GM18498 (cell line): ENCODE measurements around the gene ARTN.

Source experiments
- ATAC-seq: cut with Tn5 transposase; IDR thresholded peaks from one replicate; pipeline ENCODE4 v1.9.1; 2021; ENCODE audit warnings: mild to moderate bottlenecking, moderate library complexity; ENCODE audit not compliant: unreplicated experiment

The ARTN gene

DNA sequence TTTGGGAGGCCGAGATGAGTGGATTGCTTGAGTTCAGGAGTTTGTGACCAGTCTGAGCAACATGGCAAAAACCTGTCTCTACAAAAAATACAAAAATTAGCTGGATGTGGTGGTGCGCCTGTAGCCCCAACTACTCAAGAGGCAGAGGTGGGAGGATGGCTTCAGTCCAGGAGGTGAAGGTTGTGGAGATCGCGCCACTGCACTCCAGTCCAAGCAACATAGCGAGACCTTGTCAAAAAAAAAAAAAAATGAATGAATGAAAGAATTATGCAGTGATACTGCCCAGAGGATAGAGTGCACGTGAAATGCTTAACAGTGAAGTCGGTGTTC, 35.8 kb downstream of the ARTN start:
- ATAC-seq = no peak

DNA sequence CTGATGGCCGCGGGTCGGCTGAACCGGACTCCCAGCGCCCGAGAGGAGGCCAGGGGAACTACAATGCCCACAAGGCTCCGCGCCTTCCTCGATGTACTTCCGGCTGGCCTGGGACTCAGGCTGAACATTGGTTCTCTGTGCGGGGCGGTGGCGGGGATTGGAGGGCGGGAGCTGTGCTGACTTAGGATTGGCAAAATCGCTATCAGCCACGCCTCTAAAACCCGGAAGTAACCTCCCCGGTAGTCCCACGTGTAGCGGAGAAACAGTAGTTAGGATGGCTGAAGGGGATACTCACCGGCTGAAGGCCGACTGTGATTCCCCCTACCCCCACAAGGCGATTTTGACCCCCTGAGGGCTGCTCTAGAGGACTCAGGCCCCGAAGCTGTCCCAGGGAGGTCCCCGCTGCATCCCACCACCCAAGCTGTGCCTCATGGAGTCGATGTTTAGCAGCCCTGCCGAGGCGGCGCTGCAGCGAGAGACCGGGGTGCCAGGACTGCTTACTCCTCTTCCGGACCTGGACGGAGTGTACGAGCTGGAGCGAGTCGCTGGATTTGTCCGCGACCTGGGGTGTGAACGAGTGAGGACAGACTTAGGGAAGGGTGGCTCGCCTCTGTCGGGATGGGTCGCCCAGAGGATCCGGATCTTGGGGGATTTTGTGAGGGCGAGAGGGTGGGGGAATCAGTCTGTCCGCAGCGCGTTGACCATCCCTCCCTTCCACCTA, 36.3 kb downstream of the ARTN start, which contains the start of gene DPH2:
TSS of gene DPH2 (plus strand) at position 265 of the 721 bp plus-strand sequence. CDS start at position 431, 166 bp downstream.
- peak; percentile 86 for ATAC-seq

DNA sequence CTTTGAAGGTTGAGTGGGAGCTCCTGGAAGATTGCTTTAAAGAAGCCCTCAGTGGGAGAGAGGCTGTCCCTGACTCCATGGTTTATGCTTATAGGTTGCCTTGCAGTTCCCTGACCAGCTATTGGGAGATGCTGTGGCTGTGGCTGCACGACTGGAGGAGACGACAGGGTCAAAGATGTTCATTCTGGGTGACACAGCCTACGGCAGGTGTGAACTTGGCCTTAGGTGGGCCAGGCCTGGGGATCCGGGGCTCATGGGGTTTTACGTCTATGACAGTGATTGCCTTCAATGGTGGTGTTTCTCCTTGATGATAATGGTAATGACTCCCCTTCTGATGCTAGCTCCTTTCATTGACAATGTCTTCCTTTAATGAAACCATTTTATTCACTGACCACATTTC, 36.9 kb downstream of the ARTN start:
- ATAC-seq = no peak

DNA sequence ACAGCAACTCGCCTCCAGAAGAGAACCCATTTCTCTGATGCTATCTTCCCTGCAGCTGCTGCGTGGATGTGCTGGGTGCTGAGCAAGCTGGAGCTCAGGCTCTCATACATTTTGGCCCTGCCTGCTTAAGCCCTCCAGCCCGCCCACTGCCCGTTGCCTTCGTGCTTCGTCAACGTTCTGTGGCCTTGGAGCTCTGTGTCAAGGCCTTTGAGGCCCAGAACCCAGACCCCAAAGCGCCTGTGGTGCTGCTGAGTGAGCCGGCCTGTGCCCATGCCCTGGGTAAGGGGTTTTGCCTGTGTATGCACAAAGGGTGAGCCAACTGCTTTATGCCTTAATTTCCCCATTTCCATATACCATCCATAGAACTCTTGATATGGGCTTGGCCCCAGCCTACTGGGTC, 37.3 kb downstream of the ARTN start:
- ATAC-seq = no peak

DNA sequence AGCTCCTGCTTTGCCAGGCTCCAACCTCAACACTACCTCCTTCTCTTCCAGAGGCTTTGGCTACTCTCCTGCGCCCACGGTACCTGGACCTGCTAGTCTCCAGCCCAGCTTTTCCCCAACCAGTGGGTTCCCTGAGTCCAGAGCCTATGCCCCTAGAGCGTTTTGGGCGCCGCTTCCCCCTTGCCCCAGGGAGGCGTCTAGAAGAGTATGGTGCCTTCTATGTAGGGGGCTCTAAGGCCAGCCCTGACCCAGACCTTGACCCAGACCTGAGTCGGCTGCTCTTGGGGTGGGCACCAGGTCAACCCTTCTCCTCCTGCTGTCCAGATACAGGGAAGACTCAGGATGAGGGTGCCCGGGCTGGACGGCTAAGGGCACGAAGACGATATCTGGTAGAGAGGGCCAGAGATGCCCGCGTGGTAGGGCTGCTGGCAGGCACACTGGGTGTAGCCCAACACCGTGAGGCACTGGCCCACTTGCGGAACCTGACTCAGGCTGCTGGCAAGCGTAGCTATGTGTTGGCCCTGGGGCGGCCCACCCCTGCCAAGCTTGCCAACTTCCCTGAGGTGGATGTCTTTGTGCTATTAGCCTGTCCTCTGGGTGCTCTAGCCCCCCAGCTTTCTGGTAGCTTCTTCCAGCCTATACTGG, 37.9 kb downstream of the ARTN start:
- ATAC-seq = no peak

DNA sequence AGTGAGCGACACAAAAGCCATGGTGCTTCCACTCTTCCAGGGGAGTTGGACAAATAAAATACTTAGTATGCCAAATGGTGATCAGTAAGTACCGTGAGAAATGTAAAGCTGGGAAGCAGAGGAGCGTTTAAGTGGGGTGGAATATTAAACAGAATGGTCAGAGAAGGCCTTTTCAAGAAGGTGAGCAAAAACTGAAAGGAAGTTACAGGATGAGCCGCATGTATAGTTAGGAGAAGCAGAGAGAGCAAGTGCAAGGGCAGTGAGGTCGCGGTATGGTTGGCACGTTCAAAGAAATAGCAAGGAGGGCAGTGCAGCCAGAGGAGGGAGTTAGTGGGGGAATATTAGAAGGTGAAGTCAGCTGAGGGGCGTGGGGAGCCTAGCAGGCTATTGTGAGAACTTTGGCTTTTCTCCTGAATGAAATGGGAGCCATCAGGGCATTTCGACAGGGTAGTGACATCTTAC, 40.4 kb downstream of the ARTN start:
- ATAC-seq = no peak

DNA sequence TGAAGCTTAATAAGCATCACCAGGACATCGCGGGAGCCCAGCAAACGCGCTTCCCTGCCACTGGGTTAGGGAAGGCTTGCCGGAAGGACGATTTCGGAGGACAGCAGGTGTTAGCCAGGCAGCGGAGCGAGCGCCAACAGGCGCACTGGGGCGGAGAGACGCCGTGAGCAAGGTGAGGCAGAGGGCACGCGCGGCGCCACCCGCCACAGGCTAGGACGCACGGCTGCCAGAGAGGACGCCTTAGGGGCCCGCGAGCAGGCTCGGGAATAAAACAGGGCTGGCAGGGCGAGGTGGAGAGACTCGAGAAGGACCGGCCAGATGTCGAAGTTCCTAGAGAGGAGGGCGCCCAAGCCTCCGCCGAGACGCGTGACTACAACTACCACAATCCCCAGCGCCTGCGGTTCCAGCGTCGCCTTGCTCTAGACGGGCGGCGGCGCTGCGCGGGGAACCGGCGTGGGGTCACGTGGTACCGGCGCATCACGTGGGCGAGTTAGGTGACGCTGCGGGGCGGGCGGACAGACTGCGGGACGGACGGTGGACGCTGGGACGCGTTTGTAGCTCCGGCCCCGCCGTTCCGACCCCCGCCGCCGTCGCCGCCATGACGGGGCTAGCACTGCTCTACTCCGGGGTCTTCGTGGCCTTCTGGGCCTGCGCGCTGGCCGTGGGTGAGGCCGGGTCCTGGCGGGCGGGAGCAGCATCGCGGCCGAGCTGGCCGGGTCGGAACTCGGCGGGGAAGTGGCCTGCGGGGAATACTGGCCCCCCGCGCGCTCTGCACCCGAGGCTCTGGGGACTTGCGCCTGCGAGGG, 41.0 kb downstream of the ARTN start, which contains the start of gene ATP6V0B:
TSS of gene ATP6V0B (plus strand) at position 518 of the 806 bp plus-strand sequence. CDS start at position 599, 81 bp downstream.
- ATAC-seq = peak; percentile 71

DNA sequence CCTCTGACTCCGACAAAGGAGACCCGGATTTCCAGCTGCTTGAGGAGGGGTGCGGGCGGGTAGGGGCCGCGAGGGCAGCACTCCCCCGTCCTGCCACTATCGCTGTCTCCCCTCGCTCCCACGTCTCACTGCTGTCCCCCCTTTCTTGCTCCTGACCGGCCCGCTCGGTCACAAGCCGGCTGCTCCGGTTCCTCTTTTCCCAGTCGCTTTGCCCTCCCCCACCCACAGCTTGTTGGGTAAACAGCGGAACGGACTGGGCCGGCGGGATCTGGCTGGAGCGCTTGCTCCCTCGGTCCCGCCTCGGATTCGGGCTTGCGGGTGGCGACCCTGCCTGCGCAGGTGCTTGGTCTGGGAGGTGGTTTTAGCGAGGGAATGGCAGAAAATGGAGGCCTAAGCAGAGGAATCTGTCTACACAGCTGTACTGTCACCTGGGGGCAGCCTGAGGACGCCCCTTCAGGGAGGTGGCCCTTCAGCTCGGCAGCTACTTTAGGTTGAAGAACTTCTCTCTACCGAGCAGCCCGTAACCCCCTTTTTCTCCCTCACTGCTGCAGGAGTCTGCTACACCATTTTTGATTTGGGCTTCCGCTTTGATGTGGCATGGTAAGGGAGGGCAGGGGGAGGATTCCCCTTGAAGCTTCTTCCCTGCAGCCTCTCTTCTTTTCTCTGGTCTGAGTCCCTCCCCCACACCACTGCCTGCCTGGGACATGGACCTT, 41.8 kb downstream of the ARTN start:
- no peak for ATAC-seq

DNA sequence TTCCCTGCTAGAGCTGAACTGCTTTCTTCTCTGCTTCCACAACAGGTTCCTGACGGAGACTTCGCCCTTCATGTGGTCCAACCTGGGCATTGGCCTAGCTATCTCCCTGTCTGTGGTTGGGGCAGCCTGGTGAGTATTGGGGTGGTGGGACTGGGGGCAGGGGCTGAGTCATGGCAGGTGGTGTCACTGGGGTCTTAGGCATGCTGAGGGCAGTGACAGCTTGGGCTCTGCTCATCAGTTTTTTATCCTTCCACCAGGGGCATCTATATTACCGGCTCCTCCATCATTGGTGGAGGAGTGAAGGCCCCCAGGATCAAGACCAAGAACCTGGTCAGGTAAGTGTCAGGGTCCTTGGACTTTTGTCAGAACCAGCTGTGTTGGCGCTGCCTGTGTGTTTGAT, 42.4 kb downstream of the ARTN start:
- no peak for ATAC-seq

DNA sequence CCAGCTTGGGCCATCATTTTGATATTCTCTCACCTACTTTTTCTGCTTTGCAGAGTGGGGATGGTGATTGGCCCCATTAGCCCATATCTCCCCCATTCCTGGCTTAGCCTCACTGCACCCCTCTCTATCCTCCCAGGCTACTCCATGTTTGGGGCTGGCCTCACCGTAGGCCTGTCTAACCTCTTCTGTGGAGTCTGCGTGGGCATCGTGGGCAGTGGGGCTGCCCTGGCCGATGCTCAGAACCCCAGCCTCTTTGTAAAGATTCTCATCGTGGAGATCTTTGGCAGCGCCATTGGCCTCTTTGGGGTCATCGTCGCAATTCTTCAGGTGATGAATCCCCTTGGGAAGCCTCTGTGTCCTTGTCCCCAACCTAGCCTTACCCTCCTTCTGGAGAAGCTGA, 43.3 kb downstream of the ARTN start:
- no peak for ATAC-seq

DNA sequence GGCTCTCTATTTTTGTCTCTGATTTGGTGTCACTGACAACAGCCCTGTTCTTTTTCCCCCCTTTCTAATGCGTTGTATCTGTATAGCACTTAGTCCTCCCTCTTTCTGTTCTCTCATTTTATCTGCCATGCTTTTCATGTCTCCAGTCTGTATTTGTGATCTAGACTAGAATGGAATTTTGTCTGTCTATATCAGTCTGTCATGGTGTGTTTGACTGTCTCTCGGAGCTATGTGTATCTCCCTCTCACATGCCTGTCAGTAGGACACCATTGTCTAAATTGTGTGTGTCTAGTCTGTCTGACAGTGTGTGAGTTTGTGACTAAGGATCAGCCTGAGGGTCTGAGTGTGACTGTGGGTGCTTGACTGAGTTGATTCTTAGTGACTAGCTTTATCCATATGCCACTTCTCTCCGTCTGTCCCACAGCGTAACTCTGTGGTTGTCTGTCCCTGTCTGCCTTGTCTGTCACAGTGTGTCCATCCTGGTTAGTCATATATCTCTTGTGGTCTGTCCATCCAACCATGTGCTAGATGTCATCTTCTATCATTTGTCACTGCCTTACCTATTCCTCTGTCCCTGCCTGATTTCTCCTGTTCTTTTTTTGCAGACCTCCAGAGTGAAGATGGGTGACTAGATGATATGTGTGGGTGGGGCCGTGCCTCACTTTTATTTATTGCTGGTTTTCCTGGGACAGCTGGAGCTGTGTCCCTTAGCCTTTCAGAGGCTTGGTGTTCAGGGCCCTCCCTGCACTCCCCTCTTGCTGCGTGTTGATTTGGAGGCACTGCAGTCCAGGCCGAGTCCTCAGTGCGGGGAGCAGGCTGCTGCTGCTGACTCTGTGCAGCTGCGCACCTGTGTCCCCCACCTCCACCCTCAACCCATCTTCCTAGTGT, 44.0 kb downstream of the ARTN start:
- no peak for ATAC-seq

DNA sequence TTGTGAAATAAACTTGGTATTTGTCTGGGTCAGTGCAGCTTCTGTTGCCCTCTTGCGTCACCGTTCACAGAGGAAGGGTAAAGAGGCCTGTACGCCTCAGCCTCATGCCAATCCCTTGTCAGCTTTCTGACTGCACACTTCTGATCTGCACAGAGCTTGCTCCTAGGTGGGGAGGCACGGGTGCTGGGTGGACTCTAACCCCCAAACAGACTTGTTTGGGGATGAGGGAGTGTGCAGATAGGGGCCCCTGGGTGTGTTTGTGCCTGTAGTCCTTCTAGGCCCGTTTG, 44.6 kb downstream of the ARTN start:
- no peak for ATAC-seq

DNA sequence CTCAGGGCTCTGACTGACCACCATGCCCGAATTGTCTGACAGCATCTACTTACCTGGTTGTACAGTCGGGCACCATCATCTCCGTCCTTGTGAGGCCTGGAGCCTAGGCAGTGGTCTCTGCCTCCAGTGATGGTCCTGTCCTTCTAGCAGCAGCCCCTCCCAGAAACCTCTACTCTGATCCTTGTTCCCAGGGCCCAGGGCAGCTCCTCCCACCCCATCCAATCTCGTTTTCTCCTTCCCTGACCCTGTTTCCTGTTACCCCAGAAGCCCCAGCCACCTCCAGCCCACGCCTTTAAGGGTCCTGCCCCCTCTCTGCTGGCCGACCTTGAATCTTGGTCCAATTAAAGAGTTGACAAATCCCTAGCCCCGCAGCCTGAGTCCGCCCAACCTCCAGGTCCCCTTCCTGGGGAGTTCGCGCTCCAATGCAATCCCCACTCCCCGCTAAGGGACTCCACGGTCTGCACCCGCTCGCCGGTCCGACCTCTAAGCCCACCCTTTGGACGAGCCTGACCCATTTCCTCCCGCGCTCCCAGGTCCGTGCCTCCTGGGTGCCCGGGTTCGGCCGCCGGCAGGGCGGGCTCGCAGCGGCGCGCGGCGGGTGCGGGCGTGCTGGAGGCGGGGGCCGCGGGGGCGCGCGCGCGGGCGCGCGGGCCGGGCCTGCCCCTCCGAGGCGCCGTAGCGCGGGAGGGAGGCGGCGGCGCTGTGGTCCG, 45.1 kb downstream of the ARTN start, which contains the start of gene B4GALT2:
TSS of gene B4GALT2 (plus strand) at position 660 of the 710 bp plus-strand sequence. CDS start 1,951 bp downstream, outside the sequence.
- ATAC-seq = no peak

DNA sequence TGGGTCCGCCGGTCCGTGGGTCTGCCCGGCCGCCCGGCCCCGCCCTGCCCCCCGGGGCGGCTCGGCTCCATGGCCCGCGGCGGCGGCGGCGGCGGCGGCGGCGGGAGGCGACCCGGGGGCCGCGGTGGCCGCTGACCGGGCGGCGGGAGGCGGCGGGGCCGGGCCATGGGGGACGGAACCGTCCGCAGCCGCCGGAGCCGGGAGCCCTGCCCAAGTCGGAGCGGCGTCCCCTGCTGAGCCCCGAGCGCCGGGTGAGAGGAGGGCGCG, 45.6 kb downstream of the ARTN start:
- no peak for ATAC-seq

DNA sequence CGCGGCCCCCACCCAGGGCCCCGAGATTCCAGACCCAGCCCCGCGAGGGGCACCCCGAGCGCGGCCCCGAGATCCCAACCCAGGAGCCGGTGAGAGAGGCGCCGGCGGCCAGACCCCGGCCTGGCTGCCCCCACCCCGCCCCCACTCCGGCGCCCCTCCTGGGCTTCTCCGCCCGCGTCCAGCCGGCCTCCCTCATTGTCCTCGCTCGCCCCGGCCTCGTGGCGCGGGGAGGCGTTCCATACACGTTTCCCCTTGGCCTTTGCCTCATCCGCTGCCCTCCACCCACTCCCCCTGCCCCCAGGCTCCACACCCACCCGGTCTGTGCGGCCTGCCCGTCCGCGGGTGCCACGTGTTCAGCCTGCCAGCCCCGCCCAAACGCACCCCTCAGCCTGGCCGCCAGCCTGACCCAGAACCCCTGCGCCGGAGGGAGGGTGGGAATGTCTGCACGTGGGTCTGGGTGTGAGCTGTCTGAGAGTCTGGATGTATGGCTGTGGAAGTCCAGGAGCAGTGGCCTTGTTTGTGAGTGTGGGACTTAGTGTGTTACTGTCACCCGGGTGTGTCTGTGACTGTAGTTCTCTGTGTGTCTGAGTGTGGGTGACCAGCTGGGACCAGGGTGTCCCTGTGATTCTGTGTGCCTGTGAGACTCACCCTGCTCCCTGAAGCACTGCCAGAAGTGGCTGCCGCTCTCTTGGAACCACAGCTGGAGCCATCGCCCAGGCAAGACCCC, 46.1 kb downstream of the ARTN start:
- no peak for ATAC-seq

DNA sequence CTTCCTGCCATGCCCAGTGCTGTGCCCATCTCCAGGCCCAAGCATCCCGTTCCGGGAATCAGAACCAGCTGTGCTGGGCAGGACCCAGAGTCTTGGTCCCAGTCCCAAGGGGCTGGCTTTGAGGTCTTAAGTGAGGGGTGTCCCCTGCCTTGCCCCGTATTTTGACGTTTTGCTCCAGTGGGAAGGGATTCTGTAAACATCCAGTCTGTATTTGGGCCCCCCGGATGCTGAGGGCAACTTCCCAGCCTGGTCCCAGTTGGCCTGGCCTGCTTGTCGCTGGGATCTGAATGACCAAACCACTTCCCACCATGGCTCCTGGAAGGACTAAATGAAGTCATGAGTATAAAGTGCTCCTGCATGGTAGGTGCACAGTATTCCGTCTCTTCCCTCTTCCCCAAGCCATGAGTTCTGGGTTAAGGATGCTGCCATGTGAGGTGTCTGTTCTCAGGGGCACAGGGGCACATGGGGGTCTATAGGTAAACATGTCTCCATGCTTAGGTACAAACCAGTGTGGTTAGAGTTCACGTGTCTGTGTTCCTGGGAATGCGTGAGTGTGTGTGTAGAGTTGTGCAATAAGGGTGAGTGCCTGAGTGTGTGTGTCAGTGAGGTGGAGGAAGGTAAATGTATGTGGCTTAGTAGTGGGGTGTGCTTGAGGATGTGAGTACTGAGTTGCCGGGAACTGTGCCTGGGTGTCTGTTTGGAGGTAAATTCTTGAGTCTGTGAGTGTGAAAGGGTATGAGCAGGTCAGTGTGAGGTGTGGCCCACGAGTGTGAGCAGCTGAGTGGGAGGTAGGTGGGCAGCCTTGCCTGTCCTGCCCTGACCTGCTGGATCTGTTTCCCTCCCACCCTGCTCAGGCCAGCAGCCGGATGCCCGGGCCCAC, 46.9 kb downstream of the ARTN start:
- no peak for ATAC-seq

DNA sequence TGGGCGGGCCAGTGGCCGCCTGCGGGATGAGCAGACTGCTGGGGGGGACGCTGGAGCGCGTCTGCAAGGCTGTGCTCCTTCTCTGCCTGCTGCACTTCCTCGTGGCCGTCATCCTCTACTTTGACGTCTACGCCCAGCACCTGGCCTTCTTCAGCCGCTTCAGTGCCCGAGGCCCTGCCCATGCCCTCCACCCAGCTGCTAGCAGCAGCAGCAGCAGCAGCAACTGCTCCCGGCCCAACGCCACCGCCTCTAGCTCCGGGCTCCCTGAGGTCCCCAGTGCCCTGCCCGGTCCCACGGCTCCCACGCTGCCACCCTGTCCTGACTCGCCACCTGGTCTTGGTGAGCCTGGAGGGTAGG, 47.5 kb downstream of the ARTN start:
- no peak for ATAC-seq

DNA sequence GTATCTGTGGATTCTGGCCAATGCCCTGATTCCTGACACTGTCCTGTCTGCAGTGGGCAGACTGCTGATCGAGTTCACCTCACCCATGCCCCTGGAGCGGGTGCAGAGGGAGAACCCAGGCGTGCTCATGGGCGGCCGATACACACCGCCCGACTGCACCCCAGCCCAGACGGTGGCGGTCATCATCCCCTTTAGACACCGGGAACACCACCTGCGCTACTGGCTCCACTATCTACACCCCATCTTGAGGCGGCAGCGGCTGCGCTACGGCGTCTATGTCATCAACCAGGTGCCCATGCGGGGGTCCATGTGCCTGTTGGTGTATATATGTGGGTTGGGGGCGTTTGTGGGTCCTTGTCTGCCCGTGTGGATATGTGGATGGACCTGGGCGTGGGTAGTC, 48.0 kb downstream of the ARTN start:
- no peak for ATAC-seq
